ENCODE measurements around the gene LAMP2. TPM values are rescaled to one million over a fixed set of nuclear protein-coding genes. Genes with fewer than 3 reads are reported as not detected.

LAMP2 gene
- total and polyA plus RNA-seq, 2 of the 8 experiments (the other 6 are each of a cell fraction or from before 2014, with no cell fraction given): 21.2 to 29.9 TPM

DNA sequence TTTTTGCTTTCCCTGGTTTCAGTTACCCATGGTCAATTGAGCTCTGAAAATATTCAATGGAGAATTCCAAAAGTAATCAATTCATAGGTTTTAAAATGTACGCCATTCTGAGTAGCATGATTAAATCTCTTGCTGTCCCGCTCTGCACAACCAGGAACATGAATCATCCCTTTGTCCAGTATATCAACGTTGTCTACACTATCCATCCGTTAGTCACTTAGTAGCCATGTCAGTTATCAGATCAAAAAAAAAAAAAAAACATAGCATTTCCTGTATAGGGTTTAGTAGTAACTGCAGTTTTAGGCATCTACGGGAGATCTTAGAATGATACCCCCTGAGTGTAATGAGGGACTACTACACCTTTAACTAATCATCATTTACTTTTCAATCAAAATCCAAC, 15.1 kb downstream of the LAMP2 start:
- TF ChIP-seq POLR2A (IDR thresholded peaks at IDR 0.05; ENCODE audit: control extremely low read depth in 1 of 2, low read depth in 2 of 2, low read length in 2 of 2) (no peak), PHF8 (conservative IDR thresholded peaks at IDR 0.05; ENCODE audit: low read depth, low read length) (no peak)
- Histone ChIP-seq H2BK12ac (ENCODE audit: low read depth, low read length) (no peak overlapping the region), H3K79me2 (ENCODE audit: control insufficient read depth in 1 of 2, insufficient read depth in 2 of 2, low read length in 2 of 2) (peaks cover 0 to 7% of the 10 kb centered on the region in 2 experiments; a peak in 1 of 4 replicates), H3K14ac (ENCODE audit: insufficient read length) (no peak overlapping the region), H3K4me1 (replicated peaks in 1 of 4; ENCODE audit: control insufficient read depth in 3 of 4, insufficient read depth in 4 of 4, low read length in 3 of 4) (no peaks in the 10 kb centered on the region), H2BK15ac (ENCODE audit: low read length) (no peak overlapping the region), H4K20me1 (replicated peaks in 1 of 2; ENCODE audit: control insufficient read depth in 1 of 2, insufficient read depth in 2 of 2, low read length in 2 of 2) (no peaks in the 10 kb centered on the region), H3K9me3 (ENCODE audit: insufficient read depth in 2 of 2, low read depth in 1 of 2, low read length in 1 of 2) (no peaks in the 10 kb centered on the region), H2BK5ac (ENCODE audit: low read depth, low read length) (no peak overlapping the region), H3K23me2 (ENCODE audit: low read depth, low read length) (no peaks in the 10 kb centered on the region), H2AK5ac (ENCODE audit: low read depth, low read length) (no peak overlapping the region), H2BK120ac (replicated peaks; ENCODE audit: low read depth, low read length) (no peak overlapping the region), H3K27me3 (replicated peaks in 1 of 4; ENCODE audit: control insufficient read depth in 3 of 4, extremely low read depth in 1 of 4, insufficient read depth in 3 of 4, low read length in 3 of 4) (no peaks in the 10 kb centered on the region), H4K8ac (ENCODE audit: extremely low read depth, insufficient read depth, low read length) (no peak overlapping the region), H3K4me2 (ENCODE audit: insufficient read depth in 1 of 2, low read depth in 2 of 2, low read length in 2 of 2) (no peak overlapping the region), H4K5ac (ENCODE audit: insufficient read length, low read depth, low read length) (no peak overlapping the region), H3K79me1 (ENCODE audit: low read depth, low read length) (no peaks in the 10 kb centered on the region), H3K4me3 (ENCODE audit: extremely low read depth in 1 of 4, insufficient read depth in 2 of 4, low read depth in 3 of 4, low read length in 4 of 4) (no peak overlapping the region), H3K36me3 (ENCODE audit: control insufficient read depth in 2 of 4, insufficient read depth in 4 of 4, low read length in 3 of 4) (peaks cover 0 to 12% (median 0%) of the 10 kb centered on the region in 4 experiments; a peak in 1 of 8 replicates), H2BK20ac (ENCODE audit: low read length) (no peak overlapping the region), H3K23ac (ENCODE audit: insufficient read length) (no peak overlapping the region), H4K91ac (replicated peaks; ENCODE audit: insufficient read length, low read length) (no peak overlapping the region), H3K27ac (ENCODE audit: low read depth, low read length) (no peak overlapping the region), H3K9ac (replicated peaks in 1 of 4; ENCODE audit: extremely low read depth in 1 of 4, low read depth in 3 of 4, low read length in 3 of 4) (no peak overlapping the region), H2AFZ (ENCODE audit: low read length) (no peak overlapping the region), H3K56ac (replicated peaks; ENCODE audit: insufficient read length, low read depth, low read length) (no peak overlapping the region), H3K4ac (replicated peaks; ENCODE audit: insufficient read length, low read depth, low read length) (no peak overlapping the region), H3K18ac (ENCODE audit: extremely low read depth, low read length) (no peak overlapping the region)
- POLR2A ChIA-PET (ENCODE audit: partially characterized antibody): no interaction called here
- no peak for FAIRE-seq
- CTCF ChIA-PET (ENCODE audit: partially characterized antibody): interaction anchor here (0.6 to 4.1 kb wide), 2 partner anchors 75 to 215 kb away, joined by 4 to 42 read pairs; no protein-coding TSS in a partner anchor
- DNase-seq (ENCODE audit: low read depth in 1 of 2, low spot score in 2 of 2): no peak
- WGBS, 2 experiments (ENCODE audit: extremely low coverage in 1 of 2, insufficient coverage in 1 of 2, insufficient read length in 1 of 2, insufficient replicate concordance in 2 of 2, low coverage in 1 of 2, low lambda C conversion rate in 2 of 2, missing lambda C conversion rate in 1 of 2): 80% methylated on average over 5 of the region's 5 CpGs; no CpG with 5 or more reads in 1 of the 2 experiments
